Measurements from ENCODE around the gene GSTM1.
A peak's percentile ranks its signal among the peaks of the same experiment; 100 is the strongest.

Gene GSTM1

GRCh38 chr1:109687641-109688499, at the start of gene GSTM1:
Gene GSTM1 (plus strand): TSS chr1:109687817. CDS start chr1:109687874, 57 bp downstream.
- DNase-seq (ENCODE audit: low read depth in 3 of 3, low spot score in 1 of 3) = peak in 2 of 3 donors; percentile 30 to 70

DNA sequence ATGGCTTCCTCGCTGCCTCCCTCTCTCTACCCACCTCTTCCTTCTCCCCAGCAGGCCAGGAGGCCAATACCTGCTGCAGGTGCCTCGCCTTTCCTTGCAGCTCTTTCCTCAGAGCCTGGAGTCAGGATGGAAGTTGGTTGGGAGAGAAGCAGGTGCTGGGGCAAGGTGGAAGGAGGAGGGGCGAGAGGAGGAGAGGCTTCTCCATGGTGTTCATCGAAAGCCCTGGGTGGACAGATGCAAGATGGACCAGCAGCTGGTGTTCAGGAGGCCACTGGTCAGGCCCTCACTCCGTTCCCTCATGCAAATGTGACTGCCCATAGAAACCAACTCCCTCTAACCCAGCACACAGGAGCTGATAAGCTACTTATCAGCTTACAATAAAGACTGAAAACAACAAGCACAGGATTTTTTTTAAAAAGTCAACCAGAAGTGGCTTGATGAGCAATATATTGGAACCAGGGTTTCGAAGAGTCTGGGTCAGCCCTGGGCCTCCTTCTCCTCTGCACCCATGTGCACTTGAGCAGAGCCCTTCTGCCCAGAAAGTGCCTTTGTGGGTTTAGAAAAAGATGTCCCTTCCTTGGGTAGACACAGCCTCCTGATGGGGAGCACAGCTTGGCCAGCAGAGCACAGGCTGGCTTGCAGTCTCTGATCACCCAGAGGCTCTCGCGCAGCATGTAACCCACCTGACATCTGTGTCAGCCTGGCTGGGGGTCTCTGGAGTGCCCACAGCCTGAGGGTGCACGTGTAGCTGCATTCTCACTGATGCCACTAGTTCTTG, 48.4 kb upstream of the GSTM1 start:
- DNase-seq (ENCODE audit: low read depth in 3 of 3, low spot score in 1 of 3) = no peak

DNA sequence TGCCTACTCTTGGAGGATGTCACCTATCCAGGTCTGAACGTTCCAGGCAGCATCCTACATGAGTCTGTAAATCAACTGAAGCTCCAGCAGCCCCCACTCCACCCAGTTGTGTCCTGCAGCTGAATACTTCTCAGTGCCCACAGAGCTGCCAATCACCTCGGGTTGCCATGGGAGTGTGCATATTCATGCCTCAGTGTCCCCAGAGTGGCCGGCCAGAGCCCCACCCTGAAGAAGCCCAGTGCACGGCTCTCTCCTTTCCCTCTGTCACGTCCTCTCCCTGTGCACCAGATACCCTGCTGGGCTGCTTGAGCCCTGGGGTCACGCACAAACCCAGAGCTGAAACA, 47.8 kb upstream of the GSTM1 start:
- no peak for DNase-seq (ENCODE audit: low read depth in 3 of 3, low spot score in 1 of 3)

DNA sequence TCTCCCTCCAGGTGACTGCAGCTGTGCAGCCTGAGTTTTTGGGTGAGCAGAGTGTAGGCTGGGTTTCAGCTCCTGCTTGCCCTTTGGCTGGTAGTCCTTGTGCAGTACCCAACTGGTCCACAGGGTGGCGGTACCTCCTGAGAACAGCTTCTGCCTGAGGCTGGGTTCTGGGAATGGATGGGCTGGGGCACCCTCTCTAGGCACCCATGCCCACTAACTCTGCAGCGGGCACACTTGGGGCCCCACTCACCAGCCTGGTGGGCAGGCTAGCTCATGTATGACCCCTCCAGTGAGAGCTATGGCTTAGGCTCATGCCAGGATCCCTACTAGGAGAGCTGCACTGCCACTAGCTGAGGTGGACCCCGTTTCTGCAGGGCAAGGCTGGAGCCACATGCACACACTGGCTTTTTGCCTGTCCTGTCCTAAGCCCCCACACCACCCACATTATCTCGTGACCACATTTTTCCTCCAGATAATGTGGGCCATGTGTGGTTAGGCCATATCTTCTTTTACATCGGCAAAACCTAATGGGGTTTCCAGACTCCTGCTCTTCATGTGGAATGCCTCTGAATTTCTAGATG, 47.2 kb upstream of the GSTM1 start:
- peak; percentile 68 to 96 (median 78) for DNase-seq (ENCODE audit: low read depth in 3 of 3, low spot score in 1 of 3)

- no peak for DNase-seq (ENCODE audit: low read depth in 3 of 3, low spot score in 1 of 3)
These were observed 46.4 kb upstream of the GSTM1 start for GRCh38 chr1:109641078-109641740.

GRCh38 chr1:109641861-109642260, 45.8 kb upstream of the GSTM1 start:
- DNase-seq (ENCODE audit: low read depth in 3 of 3, low spot score in 1 of 3) = no peak

GRCh38 chr1:109642626-109643025, 45.0 kb upstream of the GSTM1 start:
- DNase-seq (ENCODE audit: low read depth in 3 of 3, low spot score in 1 of 3) = no peak

DNA sequence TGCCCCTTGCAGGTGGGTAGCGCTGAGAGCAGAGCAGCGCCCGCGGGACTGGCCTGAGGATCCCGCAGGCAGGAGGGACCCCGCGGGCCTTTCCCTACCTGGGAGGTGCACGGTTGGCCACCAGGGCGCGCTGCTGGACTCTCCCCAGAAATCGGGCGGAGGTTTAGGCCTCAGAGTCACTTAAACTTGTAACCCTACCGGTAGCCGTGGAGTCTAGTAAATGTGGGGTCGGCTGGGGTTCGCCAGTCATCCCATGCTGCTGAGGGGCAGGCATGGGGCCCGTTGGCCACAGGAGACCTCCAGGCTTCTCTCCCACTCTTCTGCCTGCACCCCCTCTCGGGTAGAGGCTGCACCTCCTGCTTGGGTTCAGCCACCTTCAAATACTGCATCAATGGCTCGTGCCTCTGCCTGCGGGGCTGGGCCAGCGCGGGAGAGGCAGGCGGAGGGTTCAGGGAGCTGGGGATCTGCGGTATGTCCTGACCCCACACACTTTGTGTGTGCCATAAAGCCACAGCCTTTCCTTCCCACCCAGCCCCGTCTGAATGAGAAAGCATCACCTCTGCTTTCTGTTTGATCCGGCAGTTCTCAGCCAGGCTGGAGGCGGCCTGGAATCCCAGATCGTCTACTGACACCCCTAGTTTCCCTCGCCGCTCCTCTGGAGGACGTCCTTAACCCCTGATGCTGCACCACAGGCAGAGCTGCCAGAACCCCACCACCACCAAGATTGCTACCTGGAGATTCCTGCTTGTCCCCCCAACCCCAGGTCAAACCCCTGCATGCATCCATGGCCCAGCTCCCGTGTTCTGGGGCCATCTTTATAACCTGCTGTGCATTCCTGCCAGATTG, 44.0 kb upstream of the GSTM1 start:
- DNase-seq (ENCODE audit: low read depth in 3 of 3, low spot score in 1 of 3) = peak; percentile 62 to 81 (median 73)

DNA sequence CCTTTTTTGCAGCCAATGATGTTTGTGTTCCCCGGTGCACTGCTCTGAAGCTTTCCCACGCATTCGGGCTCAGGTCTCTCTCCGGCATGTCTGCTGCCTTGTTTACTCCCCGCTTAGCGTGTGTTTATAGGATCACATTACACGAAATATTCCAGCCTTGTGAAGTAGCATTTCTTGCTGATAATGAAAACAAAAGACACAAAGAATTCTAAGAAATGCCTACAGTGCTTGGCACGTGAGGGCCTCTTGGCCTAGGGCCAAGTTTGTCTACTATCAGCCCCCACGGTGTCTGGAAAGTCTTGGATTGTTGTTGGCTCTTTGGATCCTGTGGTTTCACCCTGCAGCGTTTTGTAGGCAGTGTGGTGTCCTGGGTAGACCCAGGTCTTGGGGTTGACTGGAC, 42.9 kb upstream of the GSTM1 start:
- DNase-seq (ENCODE audit: low read depth in 3 of 3, low spot score in 1 of 3) = no peak

GRCh38 chr1:109649491-109649914, 38.1 kb upstream of the GSTM1 start:
- DNase-seq (ENCODE audit: low read depth in 3 of 3, low spot score in 1 of 3) = no peak

DNA sequence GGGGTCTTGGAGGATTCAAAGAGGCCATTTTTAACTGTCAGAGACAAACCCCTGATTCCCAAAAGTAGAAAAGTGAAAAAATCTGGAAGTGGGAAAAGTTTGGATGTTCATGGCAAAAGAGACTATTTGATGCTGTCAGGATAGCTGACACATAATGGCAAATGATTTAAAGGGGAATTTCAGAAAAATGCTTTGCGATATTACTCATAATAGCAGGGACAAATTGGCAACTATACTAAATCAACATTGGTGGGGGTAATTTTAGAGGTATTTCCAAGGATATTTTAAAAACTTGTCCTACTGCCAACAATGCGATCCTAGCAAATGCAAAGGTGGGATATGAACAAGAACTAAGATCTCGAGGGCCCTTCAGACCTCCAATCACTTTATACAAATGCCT, 37.0 kb upstream of the GSTM1 start:
- DNase-seq (ENCODE audit: low read depth in 3 of 3, low spot score in 1 of 3) = no peak

DNA sequence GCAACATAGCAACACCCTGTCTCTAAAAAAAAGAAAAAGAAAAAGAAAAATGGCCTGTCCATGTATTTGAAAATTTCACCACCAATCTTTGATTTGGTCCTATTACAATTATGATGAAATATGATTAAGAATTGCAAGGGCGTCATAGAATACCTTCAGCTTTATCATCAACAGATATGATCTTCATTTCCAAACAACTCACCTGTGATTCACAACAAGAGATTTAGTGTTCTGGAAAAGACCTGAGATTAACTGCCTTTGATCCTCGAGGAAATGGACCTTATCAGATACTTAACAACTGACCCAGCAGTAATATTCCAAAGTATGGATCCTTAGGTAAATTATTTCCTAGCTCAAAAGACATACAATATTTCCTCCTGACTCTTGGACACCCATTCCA, 35.2 kb upstream of the GSTM1 start:
- no peak for DNase-seq (ENCODE audit: low read depth in 3 of 3, low spot score in 1 of 3)

- DNase-seq (ENCODE audit: low read depth in 3 of 3, low spot score in 1 of 3) = no peak
These were observed 34.3 kb upstream of the GSTM1 start for GRCh38 chr1:109653306-109653705.

DNA sequence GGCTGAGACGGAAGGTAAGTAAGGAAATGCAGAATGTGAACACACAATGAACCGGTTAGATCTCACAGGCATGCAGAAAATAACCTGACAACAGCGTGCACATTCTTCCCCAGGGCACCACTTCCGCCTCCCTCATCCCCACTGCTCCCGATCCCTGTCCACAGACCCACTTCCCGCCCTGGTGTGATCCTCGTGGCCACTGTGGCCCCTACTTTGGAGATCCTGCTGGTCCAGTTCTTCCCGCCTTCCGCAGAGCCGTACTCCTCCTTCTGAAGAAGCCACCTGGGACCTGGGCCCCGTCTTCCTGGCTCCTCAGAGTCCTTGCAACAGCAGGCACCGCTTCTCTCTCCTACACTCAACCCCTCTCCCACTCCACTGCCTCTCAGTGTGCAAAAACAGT, 33.1 kb upstream of the GSTM1 start:
- no peak for DNase-seq (ENCODE audit: low read depth in 3 of 3, low spot score in 1 of 3)

- peak in 2 of 3 donors; percentile 8 to 54 for DNase-seq (ENCODE audit: low read depth in 3 of 3, low spot score in 1 of 3)
These were observed 31.8 kb upstream of the GSTM1 start, which contains the start of gene GSTM4 for GRCh38 chr1:109655615-109656519. Gene GSTM4 (plus strand): TSS chr1:109656099. CDS start chr1:109656390, 291 bp downstream.

DNA sequence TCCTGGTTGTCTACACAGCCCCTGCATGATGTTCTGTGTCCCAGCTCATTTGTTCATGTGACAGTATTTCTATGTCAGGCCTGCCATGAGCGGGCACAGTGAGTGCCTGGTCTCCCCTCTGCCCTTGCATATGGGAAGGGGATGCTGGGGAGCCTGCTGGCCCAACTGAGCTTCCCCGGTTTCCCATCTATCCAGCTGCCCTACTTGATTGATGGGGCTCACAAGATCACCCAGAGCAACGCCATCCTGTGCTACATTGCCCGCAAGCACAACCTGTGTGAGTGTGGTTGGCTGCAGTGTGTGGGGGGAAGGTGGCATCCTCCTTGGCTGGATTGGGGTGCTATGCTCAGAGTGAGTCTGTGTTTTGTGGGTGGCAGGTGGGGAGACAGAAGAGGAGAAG, 30.2 kb upstream of the GSTM1 start:
- DNase-seq (ENCODE audit: low read depth in 3 of 3, low spot score in 1 of 3) = no peak

GRCh38 chr1:109657970-109658369, 29.6 kb upstream of the GSTM1 start:
- DNase-seq (ENCODE audit: low read depth in 3 of 3, low spot score in 1 of 3) = no peak

- DNase-seq (ENCODE audit: low read depth in 3 of 3, low spot score in 1 of 3) = no peak
These were observed 29.0 kb upstream of the GSTM1 start for GRCh38 chr1:109658533-109659042.

DNA sequence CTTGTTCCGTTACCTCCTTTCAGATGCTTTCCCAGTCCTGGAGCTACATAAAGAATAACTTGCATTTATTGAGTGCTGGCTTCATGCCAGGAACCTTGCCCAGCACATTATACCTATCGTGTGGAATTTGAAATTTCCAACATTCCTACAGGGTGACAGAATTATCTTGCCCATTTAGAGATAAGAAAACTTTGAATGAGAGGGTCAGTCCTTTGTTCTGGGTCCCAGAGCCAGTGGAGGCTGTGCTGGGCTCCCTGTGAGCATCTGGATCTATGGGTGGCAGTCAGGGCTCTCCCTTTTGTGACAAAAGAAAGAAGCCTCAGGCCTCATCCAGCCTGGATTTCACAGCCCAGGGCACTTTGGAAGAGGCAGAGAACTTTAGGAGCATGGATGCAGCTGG, 28.5 kb upstream of the GSTM1 start:
- no peak for DNase-seq (ENCODE audit: low read depth in 3 of 3, low spot score in 1 of 3)

Data from stimulated activated CD4-positive, alpha-beta T cell treated with anti-CD3 and anti-CD28 coated beads, TNF-alpha, amount 100 ng/mL, for 1 hour (primary cell).